ENCODE measurements around the gene TSGA10IP. TPM values are rescaled to one million over a fixed set of nuclear protein-coding genes. Genes with fewer than 3 reads are reported as not detected.

TSGA10IP gene
- total and polyA plus RNA-seq, 2 experiments from 2014 or later, result 1.6 to 2.0 TPM

DNA sequence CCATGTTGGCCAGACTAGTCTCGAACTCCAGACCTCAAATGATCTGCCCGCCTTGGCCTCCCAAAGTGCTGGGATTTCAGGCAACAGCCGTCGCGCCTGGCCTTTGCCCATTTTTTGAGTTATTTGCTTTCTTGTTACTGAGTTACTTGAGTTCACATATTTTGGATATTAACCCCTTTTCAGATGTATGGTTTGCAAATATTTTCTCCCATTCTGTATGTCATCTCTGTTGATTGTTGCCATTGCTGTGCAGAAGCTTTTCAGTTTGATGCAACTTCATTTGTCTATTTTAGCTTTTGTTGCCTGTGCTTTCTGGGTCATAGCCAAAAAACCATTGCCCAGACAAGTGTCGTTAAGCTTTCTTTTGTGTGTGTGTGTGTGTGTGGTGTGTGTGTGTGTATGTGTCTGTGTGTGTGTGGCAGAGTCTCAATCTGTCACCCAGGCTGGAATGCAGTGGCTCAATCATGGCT, 6.8 kb downstream of the TSGA10IP start:
- Histone ChIP-seq H4K20me1 (replicated peaks; ENCODE audit: insufficient read depth) (no peaks in the 10 kb centered on the region), H3K4me1 (ENCODE audit: insufficient read depth) (peaks cover under 1% of the 10 kb centered on the region; the same call in 1 of the 2 replicates), H3K27ac (ENCODE audit: low read depth) (no peak overlapping the region), H3K9me2 (ENCODE audit: insufficient read depth) (no peaks in the 10 kb centered on the region), H3F3A (replicated peaks; ENCODE audit: low read depth) (peaks cover 3% of the 10 kb centered on the region; the same call in 1 of the 2 replicates), H3K4me2 (no peak overlapping the region), H3K36me3 (ENCODE audit: insufficient read depth) (no peaks in the 10 kb centered on the region), H3K79me2 (replicated peaks; ENCODE audit: insufficient read depth) (no peaks in the 10 kb centered on the region), H2AFZ (no peak overlapping the region), H3K4me3 (no peak overlapping the region), H3K27me3 (ENCODE audit: insufficient read depth) (no peaks in the 10 kb centered on the region)
- DNase-seq (ENCODE audit: low spot score) (no peak), ATAC-seq (no peak)
- H3K4me3 Mint-ChIP-seq, result no peak overlapping the region
- H3K9me3 Mint-ChIP-seq, result no peaks in the 10 kb centered on the region
- peaks cover 2% of the 10 kb centered on the region for H3K27me3 Mint-ChIP-seq (ENCODE audit: insufficient read depth, low read depth, poor library complexity)
- no peak overlapping the region for H3K27ac Mint-ChIP-seq
- H3K4me1 Mint-ChIP-seq, result peaks cover 5% of the 10 kb centered on the region
- TF ChIP-seq ZNF114 (CRISPR knock-in tag; IDR thresholded peaks at IDR 0.05) (no peak), EZH2 (IDR thresholded peaks at IDR 0.05; ENCODE audit: low read depth, unreplicated experiment) (no peak), CREB1 (CRISPR knock-in tag; IDR thresholded peaks at IDR 0.05; ENCODE audit: low read depth) (no peak), NANOG (IDR thresholded peaks at IDR 0.05; ENCODE audit: borderline replicate concordance) (no peak), JUNB (IDR thresholded peaks at IDR 0.05; ENCODE audit: unreplicated experiment) (no peak), EZH2phosphoT487 (IDR thresholded peaks at IDR 0.05; ENCODE audit: unreplicated experiment) (no peak), POLR2AphosphoS5 (IDR thresholded peaks at IDR 0.05; ENCODE audit: low read depth) (no peak), ZNF331 (CRISPR knock-in tag; IDR thresholded peaks at IDR 0.05; ENCODE audit: low read depth) (no peak), STAT1 (IDR thresholded peaks at IDR 0.05; ENCODE audit: unreplicated experiment) (no peak)
- TF ChIP-seq, protein P1, sequence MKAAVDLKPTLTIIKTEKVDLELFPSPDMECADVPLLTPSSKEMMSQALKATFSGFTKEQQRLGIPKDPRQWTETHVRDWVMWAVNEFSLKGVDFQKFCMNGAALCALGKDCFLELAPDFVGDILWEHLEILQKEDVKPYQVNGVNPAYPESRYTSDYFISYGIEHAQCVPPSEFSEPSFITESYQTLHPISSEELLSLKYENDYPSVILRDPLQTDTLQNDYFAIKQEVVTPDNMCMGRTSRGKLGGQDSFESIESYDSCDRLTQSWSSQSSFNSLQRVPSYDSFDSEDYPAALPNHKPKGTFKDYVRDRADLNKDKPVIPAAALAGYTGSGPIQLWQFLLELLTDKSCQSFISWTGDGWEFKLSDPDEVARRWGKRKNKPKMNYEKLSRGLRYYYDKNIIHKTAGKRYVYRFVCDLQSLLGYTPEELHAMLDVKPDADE (IDR thresholded peaks at IDR 0.05), result no peak
- TF ChIP-seq, protein P2, sequence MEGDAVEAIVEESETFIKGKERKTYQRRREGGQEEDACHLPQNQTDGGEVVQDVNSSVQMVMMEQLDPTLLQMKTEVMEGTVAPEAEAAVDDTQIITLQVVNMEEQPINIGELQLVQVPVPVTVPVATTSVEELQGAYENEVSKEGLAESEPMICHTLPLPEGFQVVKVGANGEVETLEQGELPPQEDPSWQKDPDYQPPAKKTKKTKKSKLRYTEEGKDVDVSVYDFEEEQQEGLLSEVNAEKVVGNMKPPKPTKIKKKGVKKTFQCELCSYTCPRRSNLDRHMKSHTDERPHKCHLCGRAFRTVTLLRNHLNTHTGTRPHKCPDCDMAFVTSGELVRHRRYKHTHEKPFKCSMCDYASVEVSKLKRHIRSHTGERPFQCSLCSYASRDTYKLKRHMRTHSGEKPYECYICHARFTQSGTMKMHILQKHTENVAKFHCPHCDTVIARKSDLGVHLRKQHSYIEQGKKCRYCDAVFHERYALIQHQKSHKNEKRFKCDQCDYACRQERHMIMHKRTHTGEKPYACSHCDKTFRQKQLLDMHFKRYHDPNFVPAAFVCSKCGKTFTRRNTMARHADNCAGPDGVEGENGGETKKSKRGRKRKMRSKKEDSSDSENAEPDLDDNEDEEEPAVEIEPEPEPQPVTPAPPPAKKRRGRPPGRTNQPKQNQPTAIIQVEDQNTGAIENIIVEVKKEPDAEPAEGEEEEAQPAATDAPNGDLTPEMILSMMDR (conservative IDR thresholded peaks at IDR 0.05; ENCODE audit: low read depth in 2 of 2), result no peak
- TF ChIP-seq, protein P3, sequence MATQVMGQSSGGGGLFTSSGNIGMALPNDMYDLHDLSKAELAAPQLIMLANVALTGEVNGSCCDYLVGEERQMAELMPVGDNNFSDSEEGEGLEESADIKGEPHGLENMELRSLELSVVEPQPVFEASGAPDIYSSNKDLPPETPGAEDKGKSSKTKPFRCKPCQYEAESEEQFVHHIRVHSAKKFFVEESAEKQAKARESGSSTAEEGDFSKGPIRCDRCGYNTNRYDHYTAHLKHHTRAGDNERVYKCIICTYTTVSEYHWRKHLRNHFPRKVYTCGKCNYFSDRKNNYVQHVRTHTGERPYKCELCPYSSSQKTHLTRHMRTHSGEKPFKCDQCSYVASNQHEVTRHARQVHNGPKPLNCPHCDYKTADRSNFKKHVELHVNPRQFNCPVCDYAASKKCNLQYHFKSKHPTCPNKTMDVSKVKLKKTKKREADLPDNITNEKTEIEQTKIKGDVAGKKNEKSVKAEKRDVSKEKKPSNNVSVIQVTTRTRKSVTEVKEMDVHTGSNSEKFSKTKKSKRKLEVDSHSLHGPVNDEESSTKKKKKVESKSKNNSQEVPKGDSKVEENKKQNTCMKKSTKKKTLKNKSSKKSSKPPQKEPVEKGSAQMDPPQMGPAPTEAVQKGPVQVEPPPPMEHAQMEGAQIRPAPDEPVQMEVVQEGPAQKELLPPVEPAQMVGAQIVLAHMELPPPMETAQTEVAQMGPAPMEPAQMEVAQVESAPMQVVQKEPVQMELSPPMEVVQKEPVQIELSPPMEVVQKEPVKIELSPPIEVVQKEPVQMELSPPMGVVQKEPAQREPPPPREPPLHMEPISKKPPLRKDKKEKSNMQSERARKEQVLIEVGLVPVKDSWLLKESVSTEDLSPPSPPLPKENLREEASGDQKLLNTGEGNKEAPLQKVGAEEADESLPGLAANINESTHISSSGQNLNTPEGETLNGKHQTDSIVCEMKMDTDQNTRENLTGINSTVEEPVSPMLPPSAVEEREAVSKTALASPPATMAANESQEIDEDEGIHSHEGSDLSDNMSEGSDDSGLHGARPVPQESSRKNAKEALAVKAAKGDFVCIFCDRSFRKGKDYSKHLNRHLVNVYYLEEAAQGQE (IDR thresholded peaks at IDR 0.05; ENCODE audit: unreplicated experiment), result no peak
- TF ChIP-seq, protein P4, sequence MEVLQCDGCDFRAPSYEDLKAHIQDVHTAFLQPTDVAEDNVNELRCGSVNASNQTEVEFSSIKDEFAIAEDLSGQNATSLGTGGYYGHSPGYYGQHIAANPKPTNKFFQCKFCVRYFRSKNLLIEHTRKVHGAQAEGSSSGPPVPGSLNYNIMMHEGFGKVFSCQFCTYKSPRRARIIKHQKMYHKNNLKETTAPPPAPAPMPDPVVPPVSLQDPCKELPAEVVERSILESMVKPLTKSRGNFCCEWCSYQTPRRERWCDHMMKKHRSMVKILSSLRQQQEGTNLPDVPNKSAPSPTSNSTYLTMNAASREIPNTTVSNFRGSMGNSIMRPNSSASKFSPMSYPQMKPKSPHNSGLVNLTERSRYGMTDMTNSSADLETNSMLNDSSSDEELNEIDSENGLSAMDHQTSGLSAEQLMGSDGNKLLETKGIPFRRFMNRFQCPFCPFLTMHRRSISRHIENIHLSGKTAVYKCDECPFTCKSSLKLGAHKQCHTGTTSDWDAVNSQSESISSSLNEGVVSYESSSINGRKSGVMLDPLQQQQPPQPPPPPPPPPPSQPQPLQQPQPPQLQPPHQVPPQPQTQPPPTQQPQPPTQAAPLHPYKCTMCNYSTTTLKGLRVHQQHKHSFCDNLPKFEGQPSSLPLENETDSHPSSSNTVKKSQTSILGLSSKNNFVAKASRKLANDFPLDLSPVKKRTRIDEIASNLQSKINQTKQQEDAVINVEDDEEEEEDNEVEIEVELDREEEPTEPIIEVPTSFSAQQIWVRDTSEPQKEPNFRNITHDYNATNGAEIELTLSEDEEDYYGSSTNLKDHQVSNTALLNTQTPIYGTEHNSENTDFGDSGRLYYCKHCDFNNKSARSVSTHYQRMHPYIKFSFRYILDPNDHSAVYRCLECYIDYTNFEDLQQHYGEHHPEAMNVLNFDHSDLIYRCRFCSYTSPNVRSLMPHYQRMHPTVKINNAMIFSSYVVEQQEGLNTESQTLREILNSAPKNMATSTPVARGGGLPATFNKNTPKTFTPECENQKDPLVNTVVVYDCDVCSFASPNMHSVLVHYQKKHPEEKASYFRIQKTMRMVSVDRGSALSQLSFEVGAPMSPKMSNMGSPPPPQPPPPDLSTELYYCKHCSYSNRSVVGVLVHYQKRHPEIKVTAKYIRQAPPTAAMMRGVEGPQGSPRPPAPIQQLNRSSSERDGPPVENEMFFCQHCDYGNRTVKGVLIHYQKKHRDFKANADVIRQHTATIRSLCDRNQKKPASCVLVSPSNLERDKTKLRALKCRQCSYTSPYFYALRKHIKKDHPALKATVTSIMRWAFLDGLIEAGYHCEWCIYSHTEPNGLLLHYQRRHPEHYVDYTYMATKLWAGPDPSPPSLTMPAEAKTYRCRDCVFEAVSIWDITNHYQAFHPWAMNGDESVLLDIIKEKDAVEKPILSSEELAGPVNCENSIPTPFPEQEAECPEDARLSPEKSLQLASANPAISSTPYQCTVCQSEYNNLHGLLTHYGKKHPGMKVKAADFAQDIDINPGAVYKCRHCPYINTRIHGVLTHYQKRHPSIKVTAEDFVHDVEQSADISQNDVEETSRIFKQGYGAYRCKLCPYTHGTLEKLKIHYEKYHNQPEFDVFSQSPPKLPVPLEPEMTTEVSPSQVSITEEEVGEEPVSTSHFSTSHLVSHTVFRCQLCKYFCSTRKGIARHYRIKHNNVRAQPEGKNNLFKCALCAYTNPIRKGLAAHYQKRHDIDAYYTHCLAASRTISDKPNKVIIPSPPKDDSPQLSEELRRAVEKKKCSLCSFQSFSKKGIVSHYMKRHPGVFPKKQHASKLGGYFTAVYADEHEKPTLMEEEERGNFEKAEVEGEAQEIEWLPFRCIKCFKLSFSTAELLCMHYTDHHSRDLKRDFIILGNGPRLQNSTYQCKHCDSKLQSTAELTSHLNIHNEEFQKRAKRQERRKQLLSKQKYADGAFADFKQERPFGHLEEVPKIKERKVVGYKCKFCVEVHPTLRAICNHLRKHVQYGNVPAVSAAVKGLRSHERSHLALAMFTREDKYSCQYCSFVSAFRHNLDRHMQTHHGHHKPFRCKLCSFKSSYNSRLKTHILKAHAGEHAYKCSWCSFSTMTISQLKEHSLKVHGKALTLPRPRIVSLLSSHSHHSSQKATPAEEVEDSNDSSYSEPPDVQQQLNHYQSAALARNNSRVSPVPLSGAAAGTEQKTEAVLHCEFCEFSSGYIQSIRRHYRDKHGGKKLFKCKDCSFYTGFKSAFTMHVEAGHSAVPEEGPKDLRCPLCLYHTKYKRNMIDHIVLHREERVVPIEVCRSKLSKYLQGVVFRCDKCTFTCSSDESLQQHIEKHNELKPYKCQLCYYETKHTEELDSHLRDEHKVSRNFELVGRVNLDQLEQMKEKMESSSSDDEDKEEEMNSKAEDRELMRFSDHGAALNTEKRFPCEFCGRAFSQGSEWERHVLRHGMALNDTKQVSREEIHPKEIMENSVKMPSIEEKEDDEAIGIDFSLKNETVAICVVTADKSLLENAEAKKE (CRISPR knock-in tag; IDR thresholded peaks at IDR 0.05), result no peak
- H3K36me3 Mint-ChIP-seq (ENCODE audit: low read depth), result peaks cover 2% of the 10 kb centered on the region; the same call in 1 of the 3 replicates
